ENCODE results near the gene SPATA2L. TPM values are rescaled to one million over a fixed set of nuclear protein-coding genes. Genes with fewer than 3 reads are reported as not detected.

SPATA2L gene
- total and polyA plus RNA-seq, 2 of the 13 experiments (the other 11 are each of a cell fraction or from before 2014, with no cell fraction given) = 9.1 to 20.7 TPM

DNA sequence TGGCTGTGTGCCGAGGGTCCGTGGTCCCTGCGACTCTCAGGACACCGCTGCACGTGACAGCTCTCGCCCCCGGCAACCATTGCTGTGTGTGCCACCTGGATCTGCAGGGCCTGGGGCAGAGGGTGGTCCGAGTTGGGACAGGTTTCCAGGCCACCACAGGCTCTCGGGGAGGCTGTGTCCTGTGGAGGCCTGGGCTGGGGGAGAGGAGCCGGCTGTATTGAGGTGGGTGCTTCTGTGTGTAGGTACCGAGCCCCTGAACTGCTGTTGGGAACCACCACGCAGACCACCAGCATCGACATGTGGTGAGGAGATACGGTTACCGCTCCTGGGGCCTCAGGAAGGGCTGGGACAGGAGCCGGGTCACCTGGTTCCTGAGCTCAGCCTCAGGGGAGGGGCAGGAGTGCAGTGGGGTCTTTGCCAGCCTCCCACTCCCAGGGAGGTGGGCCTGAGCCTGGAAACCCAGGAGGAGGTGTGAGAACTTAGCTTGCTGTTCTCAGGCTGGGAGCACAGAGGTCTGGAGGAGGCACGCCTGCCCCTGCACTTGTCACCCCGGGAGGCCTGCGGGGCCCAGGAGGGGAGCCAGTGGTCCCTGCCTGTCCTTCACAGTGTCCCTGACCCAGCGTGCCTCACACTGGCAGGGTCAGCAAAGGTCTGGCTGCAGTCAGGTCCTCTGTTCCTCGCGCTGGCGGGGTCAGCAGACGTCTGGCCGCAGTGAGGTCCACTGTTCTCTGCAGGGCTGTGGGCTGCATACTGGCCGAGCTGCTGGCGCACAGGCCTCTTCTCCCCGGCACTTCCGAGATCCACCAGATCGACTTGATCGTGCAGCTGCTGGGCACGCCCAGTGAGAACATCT, 7.3 kb downstream of the SPATA2L start (continued):
- TF ChIP-seq, protein P1, sequence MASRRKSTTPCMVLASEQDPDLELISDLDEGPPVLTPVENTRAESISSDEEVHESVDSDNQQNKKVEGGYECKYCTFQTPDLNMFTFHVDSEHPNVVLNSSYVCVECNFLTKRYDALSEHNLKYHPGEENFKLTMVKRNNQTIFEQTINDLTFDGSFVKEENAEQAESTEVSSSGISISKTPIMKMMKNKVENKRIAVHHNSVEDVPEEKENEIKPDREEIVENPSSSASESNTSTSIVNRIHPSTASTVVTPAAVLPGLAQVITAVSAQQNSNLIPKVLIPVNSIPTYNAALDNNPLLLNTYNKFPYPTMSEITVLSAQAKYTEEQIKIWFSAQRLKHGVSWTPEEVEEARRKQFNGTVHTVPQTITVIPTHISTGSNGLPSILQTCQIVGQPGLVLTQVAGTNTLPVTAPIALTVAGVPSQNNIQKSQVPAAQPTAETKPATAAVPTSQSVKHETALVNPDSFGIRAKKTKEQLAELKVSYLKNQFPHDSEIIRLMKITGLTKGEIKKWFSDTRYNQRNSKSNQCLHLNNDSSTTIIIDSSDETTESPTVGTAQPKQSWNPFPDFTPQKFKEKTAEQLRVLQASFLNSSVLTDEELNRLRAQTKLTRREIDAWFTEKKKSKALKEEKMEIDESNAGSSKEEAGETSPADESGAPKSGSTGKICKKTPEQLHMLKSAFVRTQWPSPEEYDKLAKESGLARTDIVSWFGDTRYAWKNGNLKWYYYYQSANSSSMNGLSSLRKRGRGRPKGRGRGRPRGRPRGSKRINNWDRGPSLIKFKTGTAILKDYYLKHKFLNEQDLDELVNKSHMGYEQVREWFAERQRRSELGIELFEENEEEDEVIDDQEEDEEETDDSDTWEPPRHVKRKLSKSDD (CRISPR knock-in tag; IDR thresholded peaks at IDR 0.05; ENCODE audit: low read depth) = no peak
- TF ChIP-seq ZNF691 (CRISPR knock-in tag; IDR thresholded peaks at IDR 0.05; ENCODE audit: borderline replicate concordance, low read depth) = peak; percentile 54; the same call in 1 of the 2 replicates
- TF ChIP-seq HNRNPH1 (optimal IDR thresholded peaks at IDR 0.05; ENCODE audit: low read depth, low read length) = peak; percentile 17
- TF ChIP-seq TCF7L2 (IDR thresholded peaks at IDR 0.05; ENCODE audit: low read depth, low read length) = no peak
- TF ChIP-seq NCOR1 (IDR thresholded peaks at IDR 0.05; ENCODE audit: borderline replicate concordance, low read length) = peak; percentile 50; the same call in 1 of the 2 replicates
- TF ChIP-seq, protein P2, sequence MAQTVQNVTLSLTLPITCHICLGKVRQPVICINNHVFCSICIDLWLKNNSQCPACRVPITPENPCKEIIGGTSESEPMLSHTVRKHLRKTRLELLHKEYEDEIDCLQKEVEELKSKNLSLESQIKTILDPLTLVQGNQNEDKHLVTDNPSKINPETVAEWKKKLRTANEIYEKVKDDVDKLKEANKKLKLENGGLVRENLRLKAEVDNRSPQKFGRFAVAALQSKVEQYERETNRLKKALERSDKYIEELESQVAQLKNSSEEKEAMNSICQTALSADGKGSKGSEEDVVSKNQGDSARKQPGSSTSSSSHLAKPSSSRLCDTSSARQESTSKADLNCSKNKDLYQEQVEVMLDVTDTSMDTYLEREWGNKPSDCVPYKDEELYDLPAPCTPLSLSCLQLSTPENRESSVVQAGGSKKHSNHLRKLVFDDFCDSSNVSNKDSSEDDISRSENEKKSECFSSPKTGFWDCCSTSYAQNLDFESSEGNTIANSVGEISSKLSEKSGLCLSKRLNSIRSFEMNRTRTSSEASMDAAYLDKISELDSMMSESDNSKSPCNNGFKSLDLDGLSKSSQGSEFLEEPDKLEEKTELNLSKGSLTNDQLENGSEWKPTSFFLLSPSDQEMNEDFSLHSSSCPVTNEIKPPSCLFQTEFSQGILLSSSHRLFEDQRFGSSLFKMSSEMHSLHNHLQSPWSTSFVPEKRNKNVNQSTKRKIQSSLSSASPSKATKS (CRISPR knock-in tag; IDR thresholded peaks at IDR 0.05) = no peak
- peak; percentile 35; the same call in 1 of the 2 replicates for TF ChIP-seq ARNT2 (CRISPR knock-in tag; IDR thresholded peaks at IDR 0.05; ENCODE audit: low read depth)
- TF ChIP-seq, protein P3, sequence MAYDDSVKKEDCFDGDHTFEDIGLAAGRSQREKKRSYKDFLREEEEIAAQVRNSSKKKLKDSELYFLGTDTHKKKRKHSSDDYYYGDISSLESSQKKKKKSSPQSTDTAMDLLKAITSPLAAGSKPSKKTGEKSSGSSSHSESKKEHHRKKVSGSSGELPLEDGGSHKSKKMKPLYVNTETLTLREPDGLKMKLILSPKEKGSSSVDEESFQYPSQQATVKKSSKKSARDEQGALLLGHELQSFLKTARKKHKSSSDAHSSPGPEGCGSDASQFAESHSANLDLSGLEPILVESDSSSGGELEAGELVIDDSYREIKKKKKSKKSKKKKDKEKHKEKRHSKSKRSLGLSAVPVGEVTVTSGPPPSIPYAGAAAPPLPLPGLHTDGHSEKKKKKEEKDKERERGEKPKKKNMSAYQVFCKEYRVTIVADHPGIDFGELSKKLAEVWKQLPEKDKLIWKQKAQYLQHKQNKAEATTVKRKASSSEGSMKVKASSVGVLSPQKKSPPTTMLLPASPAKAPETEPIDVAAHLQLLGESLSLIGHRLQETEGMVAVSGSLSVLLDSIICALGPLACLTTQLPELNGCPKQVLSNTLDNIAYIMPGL (CRISPR knock-in tag; IDR thresholded peaks at IDR 0.05; ENCODE audit: borderline replicate concordance in 1 of 2, low read depth in 1 of 2) = peak in 1 of 2 experiments; percentile 45; a peak in 2 of 4 replicates
- no peak for TF ChIP-seq ZNF644 (CRISPR knock-in tag; IDR thresholded peaks at IDR 0.05; ENCODE audit: low read depth)
- TF ChIP-seq HDAC1 (CRISPR knock-in tag; IDR thresholded peaks at IDR 0.05) = peak; percentile 87
- no peak for TF ChIP-seq SIX4 (CRISPR knock-in tag; IDR thresholded peaks at IDR 0.05)
- no peak for TF ChIP-seq ZNF557 (CRISPR knock-in tag; IDR thresholded peaks at IDR 0.05)
- peak; percentile 93; the same call in 1 of the 2 replicates for TF ChIP-seq ZBTB7A (CRISPR knock-in tag; IDR thresholded peaks at IDR 0.05)
- peak; percentile 98 for TF ChIP-seq THRA (CRISPR knock-in tag; IDR thresholded peaks at IDR 0.05; ENCODE audit: borderline replicate concordance)
- no peak for TF ChIP-seq ZNF30 (CRISPR knock-in tag; IDR thresholded peaks at IDR 0.05)
- no peak for TF ChIP-seq ATF5 (CRISPR knock-in tag; IDR thresholded peaks at IDR 0.05; ENCODE audit: low read depth)
- no peak for TF ChIP-seq ZNF850 (CRISPR knock-in tag; conservative IDR thresholded peaks at IDR 0.05)
- peak; percentile 56; the same call in 1 of the 2 replicates for TF ChIP-seq ZNF343 (CRISPR knock-in tag; IDR thresholded peaks at IDR 0.05)
